ENCODE measurements around the gene WNK2.

The WNK2 gene

DNA sequence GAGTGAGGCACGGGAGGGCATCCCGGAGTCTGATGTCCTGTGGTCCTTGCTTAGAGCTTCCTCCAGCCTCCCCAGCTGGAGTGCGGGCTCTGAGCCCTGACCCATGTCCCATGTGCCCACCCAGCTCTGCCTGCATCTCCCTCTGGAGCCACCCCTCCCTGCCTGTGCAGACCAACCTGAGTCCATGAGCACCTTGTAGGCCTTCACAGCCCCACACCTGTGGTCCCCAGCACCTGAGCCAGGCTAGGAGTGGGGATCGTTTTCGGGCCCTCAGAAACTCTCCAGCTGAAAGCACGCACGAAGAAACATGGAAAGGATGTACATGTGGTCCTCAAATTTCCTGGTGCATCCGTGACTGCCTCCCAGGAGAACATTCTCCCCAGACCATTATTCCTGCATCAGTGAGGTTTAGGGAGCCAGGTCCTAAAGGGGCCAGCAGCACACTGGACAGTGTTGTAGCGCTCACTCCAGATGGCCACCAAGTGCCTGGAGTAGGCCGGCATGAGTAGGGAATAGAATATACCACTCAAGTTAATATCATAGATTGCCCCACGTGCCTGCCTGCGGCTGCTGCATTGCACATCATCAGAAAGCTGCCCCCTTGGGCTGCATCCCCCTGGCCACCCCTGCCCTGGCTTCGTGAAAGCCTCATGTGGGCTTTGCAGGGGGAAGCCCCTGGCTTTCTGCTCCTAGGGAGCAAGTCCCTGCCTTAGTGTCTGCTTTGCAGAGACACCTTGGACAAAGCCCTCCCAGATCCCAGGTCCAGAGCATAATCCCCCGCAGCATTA, 80.6 kb downstream of the WNK2 start:
- H3K4me3 ChIP-seq (ENCODE audit: low read depth, low read length), result no peak overlapping the region
- TF ChIP-seq, protein P1, sequence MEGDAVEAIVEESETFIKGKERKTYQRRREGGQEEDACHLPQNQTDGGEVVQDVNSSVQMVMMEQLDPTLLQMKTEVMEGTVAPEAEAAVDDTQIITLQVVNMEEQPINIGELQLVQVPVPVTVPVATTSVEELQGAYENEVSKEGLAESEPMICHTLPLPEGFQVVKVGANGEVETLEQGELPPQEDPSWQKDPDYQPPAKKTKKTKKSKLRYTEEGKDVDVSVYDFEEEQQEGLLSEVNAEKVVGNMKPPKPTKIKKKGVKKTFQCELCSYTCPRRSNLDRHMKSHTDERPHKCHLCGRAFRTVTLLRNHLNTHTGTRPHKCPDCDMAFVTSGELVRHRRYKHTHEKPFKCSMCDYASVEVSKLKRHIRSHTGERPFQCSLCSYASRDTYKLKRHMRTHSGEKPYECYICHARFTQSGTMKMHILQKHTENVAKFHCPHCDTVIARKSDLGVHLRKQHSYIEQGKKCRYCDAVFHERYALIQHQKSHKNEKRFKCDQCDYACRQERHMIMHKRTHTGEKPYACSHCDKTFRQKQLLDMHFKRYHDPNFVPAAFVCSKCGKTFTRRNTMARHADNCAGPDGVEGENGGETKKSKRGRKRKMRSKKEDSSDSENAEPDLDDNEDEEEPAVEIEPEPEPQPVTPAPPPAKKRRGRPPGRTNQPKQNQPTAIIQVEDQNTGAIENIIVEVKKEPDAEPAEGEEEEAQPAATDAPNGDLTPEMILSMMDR (IDR thresholded peaks at IDR 0.05; ENCODE audit: low read depth, low read length, missing control alignments), result no peak
- DNase-seq (ENCODE audit: low read depth), result no peak

DNA sequence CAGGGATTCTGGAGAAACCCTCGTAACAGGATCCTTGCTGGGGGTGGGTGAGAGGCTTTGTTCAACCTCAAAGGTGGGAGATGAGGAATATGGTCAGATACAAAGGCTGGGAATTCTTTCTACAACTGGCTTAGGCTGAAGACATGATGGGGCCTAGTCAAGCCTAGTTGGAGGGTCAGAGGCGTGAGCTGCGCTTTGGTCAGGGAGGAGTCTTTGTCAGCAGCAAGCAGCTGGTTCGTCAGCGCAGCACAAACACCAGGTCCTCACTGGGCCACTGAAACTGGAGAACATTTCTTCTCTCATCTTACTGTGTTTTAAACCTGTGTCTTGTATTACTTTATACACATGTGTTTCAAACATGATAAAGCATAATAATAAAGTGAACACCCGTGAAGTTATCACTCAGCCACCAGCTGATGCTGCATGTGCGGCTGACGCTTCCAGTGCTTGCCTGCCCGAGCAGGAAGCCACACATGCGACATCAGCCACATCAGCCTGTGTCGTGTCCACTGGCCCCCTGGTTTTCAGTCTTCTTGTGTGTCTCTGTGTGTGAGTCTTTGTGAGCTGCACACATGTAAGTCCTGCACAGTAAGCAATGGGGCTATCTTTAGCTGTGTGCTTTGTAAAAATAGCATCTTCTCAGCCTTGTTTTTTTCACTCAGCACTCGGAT, 81.5 kb downstream of the WNK2 start:
- no peak overlapping the region for H3K4me3 ChIP-seq (ENCODE audit: low read depth, low read length)
- DNase-seq (ENCODE audit: low read depth), result no peak
- TF ChIP-seq, protein P1 (IDR thresholded peaks at IDR 0.05; ENCODE audit: low read depth, low read length, missing control alignments), result no peak

DNA sequence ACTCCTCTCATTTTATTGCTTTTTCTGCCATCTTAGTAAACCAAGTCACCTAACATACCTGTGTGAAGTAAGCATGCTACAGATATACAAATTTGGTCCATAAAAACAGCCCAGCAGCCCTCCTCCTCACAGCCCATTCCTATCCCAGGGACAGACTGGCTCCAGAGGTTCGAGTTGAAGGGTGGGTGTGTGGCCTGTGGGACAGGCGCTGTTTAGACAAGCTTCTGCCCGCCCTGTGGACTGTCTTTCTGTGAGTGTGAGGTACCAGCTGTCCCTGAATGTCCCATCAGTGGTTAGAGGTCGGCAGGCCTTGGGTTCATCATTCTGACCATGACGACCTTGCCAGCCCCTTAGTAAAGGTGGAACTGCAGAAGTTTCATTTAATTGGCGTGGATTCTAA, 82.0 kb downstream of the WNK2 start:
- H3K4me3 ChIP-seq (ENCODE audit: low read depth, low read length), result no peak overlapping the region
- no peak for DNase-seq (ENCODE audit: low read depth)
- TF ChIP-seq, protein P1 (IDR thresholded peaks at IDR 0.05; ENCODE audit: low read depth, low read length, missing control alignments), result no peak

DNA sequence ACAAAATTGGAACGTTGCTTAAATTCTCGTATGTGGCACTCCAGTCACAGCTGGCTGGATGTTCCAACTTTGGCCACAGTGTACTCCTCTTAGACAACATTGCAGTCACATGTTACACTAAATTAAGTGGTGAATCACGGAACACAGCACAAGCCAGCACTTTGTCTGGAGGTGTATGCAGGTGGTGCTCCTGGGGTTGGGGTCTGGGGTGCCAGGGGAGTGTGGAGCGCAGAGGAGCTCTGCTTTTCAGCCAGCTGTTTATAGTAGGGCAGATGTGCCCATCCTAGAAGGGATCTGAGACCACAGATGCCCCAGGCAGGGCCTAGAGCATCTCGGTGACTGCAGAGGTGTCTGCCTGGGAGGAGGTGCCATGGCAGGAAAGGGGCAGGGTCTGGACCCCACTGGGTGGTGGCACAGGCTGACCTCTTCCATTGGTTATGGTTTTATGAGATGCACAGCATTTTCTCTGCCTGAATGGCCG, 82.6 kb downstream of the WNK2 start:
- TF ChIP-seq, protein P1 (IDR thresholded peaks at IDR 0.05; ENCODE audit: low read depth, low read length, missing control alignments), result no peak
- DNase-seq (ENCODE audit: low read depth), result no peak

DNA sequence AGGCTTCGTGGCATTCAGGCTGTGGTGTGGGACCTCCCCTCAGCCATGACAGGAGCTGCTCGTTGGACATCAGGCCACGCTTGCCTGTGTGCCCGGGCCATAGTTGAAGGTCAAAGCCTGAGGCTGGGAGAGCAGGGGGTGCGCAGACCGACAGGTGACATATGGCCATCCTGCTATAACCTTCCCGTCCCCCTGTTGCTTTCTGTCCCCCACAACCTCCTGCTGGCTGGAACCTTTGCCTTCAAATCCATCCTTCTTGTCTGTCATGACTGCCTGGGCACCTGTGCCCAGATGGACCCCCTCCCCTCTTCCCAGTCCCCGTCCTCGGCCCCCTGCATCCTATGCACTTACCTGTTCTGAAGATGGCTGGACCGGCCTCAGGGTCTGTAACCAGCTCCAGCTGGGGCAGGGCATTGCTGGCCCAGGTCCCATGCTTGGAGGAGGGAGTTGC, 83.2 kb downstream of the WNK2 start:
- H3K4me3 ChIP-seq (ENCODE audit: low read depth, low read length), result no peak overlapping the region
- TF ChIP-seq, protein P1 (IDR thresholded peaks at IDR 0.05; ENCODE audit: low read depth, low read length, missing control alignments), result no peak
- no peak for DNase-seq (ENCODE audit: low read depth)

More for the DNA sequence above, 82.6 kb downstream of the WNK2 start:
- H3K4me3 ChIP-seq (ENCODE audit: low read depth, low read length), result no peak overlapping the region

DNA sequence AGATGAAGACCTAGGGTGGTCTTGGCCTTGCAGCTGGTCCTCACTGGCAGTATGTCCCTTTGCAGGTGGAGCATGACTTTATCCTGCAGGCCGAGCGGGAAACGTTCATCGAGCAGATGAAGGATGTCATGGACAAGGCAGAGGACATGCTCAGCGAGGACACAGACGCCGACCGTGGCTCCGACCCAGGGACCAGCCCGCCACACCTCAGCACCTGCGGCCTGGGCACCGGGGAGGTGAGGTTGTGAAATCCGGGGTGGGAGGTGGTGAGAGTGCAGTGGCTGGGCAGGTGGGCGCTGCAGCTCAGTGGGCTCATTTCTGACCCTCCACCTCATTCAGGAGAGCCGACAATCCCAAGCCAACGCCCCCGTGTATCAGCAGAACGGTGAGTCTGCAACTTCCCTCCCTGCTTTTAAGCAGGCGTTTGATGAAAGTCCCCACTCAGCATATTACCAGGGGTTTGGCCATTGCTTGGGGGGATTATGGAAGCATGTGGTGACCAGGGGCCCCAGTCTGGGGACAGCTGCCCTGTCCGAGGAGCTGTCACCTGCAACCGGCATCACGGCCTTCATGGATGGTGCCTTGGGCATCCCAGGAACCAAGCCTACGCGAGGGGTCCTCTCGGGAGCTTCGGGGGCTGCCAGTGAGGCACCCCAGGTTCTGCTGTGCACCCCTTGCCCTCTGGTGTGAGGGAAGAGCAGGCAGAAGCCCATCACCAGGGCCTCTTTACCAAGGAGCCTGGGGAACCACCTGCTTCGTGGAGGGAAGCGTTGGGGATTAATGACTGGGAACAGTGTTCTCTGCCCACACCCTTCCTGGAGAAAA, 84.0 kb downstream of the WNK2 start:
- no peak for DNase-seq (ENCODE audit: low read depth)
- TF ChIP-seq, protein P1 (IDR thresholded peaks at IDR 0.05; ENCODE audit: low read depth, low read length, missing control alignments), result no peak
- H3K4me3 ChIP-seq (ENCODE audit: low read depth, low read length), result no peak overlapping the region

Measured in GM12864 (cell line).